A673 (cell line): ENCODE measurements around the gene NAGLU.

Source experiments
- EZH2 ChIP-seq: fragments of 200-600 bp; sonication (generic); IDR thresholded peaks from 2 replicates; pipeline ENCODE4 v1.6.1; 2017; ENCODE audit warnings: borderline replicate concordance, low read depth, mild to moderate bottlenecking, mixed read lengths, antibody characterized with exemption, low read length; ENCODE audit not compliant: poor library complexity, severe bottlenecking
- TF ChIP-seq, protein P1 (sequence below): fragments of 300-800, 200-600 bp; sonication (generic); conservative IDR thresholded peaks from 2 replicates; pipeline ENCODE4 v1.5.1; 2017; ENCODE audit warnings: low read depth, mild to moderate bottlenecking, antibody characterized with exemption, low read length, moderate library complexity, mixed read lengths

GRCh38 chr17:42577140-42577531 lies 41.1 kb downstream of the NAGLU start:
- TF ChIP-seq, protein P1, sequence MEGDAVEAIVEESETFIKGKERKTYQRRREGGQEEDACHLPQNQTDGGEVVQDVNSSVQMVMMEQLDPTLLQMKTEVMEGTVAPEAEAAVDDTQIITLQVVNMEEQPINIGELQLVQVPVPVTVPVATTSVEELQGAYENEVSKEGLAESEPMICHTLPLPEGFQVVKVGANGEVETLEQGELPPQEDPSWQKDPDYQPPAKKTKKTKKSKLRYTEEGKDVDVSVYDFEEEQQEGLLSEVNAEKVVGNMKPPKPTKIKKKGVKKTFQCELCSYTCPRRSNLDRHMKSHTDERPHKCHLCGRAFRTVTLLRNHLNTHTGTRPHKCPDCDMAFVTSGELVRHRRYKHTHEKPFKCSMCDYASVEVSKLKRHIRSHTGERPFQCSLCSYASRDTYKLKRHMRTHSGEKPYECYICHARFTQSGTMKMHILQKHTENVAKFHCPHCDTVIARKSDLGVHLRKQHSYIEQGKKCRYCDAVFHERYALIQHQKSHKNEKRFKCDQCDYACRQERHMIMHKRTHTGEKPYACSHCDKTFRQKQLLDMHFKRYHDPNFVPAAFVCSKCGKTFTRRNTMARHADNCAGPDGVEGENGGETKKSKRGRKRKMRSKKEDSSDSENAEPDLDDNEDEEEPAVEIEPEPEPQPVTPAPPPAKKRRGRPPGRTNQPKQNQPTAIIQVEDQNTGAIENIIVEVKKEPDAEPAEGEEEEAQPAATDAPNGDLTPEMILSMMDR = no peak
- TF ChIP-seq EZH2 = no peak
